Hepatocyte (in vitro differentiated cells): Measurements from ENCODE around the gene JDP2. TPM values are rescaled to one million over a fixed set of nuclear protein-coding genes. Genes with fewer than 3 reads are reported as not detected.

Source experiments
- DNase-seq: peaks from one replicate; pipeline ENCODE4 v3.0.0-alpha.2; 2016; ENCODE audit warnings: low spot score
- H2AFZ ChIP-seq: fragments of 200-600 bp; sonication (generic); 2 replicates; pipeline ENCODE4 v1.6.0; 2016; ENCODE audit warnings: antibody characterized with exemption, mild to moderate bottlenecking
- H3K27ac ChIP-seq: fragments of 200-600 bp; sonication (generic); 2 replicates; pipeline ENCODE4 v1.5.1; 2016; ENCODE audit warnings: mild to moderate bottlenecking
- H3K27me3 ChIP-seq: fragments of 200-600 bp; sonication (generic); 2 replicates; pipeline ENCODE4 v1.6.1; 2016
- H3K36me3 ChIP-seq: fragments of 200-600 bp; sonication (generic); replicated peaks from 2 replicates; pipeline ENCODE4 v1.5.1; 2016; ENCODE audit warnings: low read depth; ENCODE audit not compliant: insufficient read depth
- H3K4me1 ChIP-seq: fragments of 200-600 bp; sonication (generic); 2 replicates; pipeline ENCODE4 v1.5.1; 2016; ENCODE audit warnings: mild to moderate bottlenecking, moderate library complexity; ENCODE audit not compliant: insufficient read depth
- H3K4me2 ChIP-seq: fragments of 200-600 bp; sonication (generic); 2 replicates; pipeline ENCODE4 v1.6.0; 2016
- H3K4me3 ChIP-seq: fragments of 200-600 bp; sonication (generic); 2 replicates; pipeline ENCODE4 v1.5.1; 2016; ENCODE audit warnings: mild to moderate bottlenecking
- H3K79me2 ChIP-seq: fragments of 200-600 bp; sonication (generic); 2 replicates; pipeline ENCODE4 v1.6.0; 2017; ENCODE audit warnings: mild to moderate bottlenecking
- H3K9me2 ChIP-seq: fragments of 200-600 bp; sonication (generic); replicated peaks from 2 replicates; pipeline ENCODE4 v1.6.0; 2017; ENCODE audit warnings: mild to moderate bottlenecking; ENCODE audit not compliant: insufficient read depth
- H3K9me3 ChIP-seq: fragments of 200-600 bp; sonication (generic); 2 replicates; pipeline ENCODE4 v1.5.1; 2016; ENCODE audit warnings: low read depth, mild to moderate bottlenecking
- H4K20me1 ChIP-seq: fragments of 200-600 bp; sonication (generic); 2 replicates; pipeline ENCODE4 v1.6.0; 2016; ENCODE audit warnings: mild to moderate bottlenecking; ENCODE audit not compliant: insufficient read depth, poor library complexity, severe bottlenecking
- EZH2 ChIP-seq: fragments of 200-600 bp; sonication (generic); IDR thresholded peaks from 2 replicates; pipeline ENCODE4 v1.6.1; 2016; ENCODE audit warnings: antibody characterized with exemption, mild to moderate bottlenecking, borderline replicate concordance
- EZH2phosphoT487 ChIP-seq: fragments of 200-600 bp; sonication (generic); IDR thresholded peaks from one replicate; pipeline ENCODE4 v1.6.1; 2018; ENCODE audit warnings: antibody characterized with exemption, mild to moderate bottlenecking, low read depth, moderate library complexity; ENCODE audit not compliant: unreplicated experiment, severe bottlenecking
- WGBS: methylation state at CpG from one replicate; pipeline ENCODE4 v1.1.6; 2016; ENCODE audit warnings: low lambda C conversion rate; ENCODE audit errors: missing lambda C conversion rate; 5-methylcytosine and 5-hydroxymethylcytosine counted together
- polyA plus RNA-seq: library from polyadenylated mRNA; unstranded; fragments of >200 nt; fragmentation: Nextera tagmentation; extraction: Ambion mirVana; gene quantifications from 2 replicates; pipeline ENCODE4 v1.2.1, GENCODE V29; 2016
- total RNA-seq: library from RNA; depleted of rRNA; stranded (reverse); fragments of >200 nt; gene quantifications from 2 replicates; pipeline ENCODE4 v1.2.3, GENCODE V29; 2014
- TF ChIP-seq, protein P1 (sequence below): fragments of 200-600 bp; sonication (generic); IDR thresholded peaks from 2 replicates; pipeline ENCODE4 v1.5.1; 2016; ENCODE audit warnings: antibody characterized with exemption, mild to moderate bottlenecking; ENCODE audit not compliant: poor library complexity

JDP2 gene
- total and polyA plus RNA-seq, 2 experiments from 2014 or later, result 68.9 to 85.4 TPM

DNA sequence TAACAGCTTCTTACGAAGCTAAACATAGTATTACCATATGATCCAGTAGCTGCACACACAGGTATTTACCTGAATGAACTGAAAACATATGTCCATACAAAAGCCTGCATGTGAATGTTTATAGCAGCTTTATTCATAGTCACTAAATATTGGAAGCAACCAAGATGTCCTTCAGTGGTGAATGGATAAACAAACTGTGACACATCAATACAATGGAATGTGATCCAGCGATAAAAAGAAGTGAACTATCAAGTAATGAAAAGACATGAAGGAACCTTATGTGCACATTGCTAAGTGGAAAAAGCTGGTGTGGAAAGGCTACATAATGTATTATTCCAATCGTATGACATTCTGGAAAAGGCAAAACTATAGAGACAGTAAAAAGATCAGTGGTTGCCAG is 38.1 kb upstream of the JDP2 start:
- H2AFZ ChIP-seq, result no peak overlapping the region
- DNase-seq, result no peak
- WGBS, result 81% methylated on average over 3 of the region's 3 CpGs
- H3K27me3 ChIP-seq, result no peaks in the 10 kb centered on the region
- no peak for TF ChIP-seq EZH2
- TF ChIP-seq EZH2phosphoT487, result no peak
- TF ChIP-seq, protein P1, sequence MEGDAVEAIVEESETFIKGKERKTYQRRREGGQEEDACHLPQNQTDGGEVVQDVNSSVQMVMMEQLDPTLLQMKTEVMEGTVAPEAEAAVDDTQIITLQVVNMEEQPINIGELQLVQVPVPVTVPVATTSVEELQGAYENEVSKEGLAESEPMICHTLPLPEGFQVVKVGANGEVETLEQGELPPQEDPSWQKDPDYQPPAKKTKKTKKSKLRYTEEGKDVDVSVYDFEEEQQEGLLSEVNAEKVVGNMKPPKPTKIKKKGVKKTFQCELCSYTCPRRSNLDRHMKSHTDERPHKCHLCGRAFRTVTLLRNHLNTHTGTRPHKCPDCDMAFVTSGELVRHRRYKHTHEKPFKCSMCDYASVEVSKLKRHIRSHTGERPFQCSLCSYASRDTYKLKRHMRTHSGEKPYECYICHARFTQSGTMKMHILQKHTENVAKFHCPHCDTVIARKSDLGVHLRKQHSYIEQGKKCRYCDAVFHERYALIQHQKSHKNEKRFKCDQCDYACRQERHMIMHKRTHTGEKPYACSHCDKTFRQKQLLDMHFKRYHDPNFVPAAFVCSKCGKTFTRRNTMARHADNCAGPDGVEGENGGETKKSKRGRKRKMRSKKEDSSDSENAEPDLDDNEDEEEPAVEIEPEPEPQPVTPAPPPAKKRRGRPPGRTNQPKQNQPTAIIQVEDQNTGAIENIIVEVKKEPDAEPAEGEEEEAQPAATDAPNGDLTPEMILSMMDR, result no peak
- no peaks in the 10 kb centered on the region for H3K36me3 ChIP-seq
- no peaks in the 10 kb centered on the region for H3K4me1 ChIP-seq
- no peaks in the 10 kb centered on the region for H3K9me2 ChIP-seq
- no peaks in the 10 kb centered on the region for H4K20me1 ChIP-seq
- no peaks in the 10 kb centered on the region for H3K79me2 ChIP-seq
- no peak overlapping the region for H3K4me2 ChIP-seq
- no peak overlapping the region for H3K4me3 ChIP-seq
- no peaks in the 10 kb centered on the region for H3K9me3 ChIP-seq
- H3K27ac ChIP-seq, result no peak overlapping the region

GRCh38 chr14:75390183-75390582 is 37.6 kb upstream of the JDP2 start:
- no peaks in the 10 kb centered on the region for H3K9me2 ChIP-seq
- TF ChIP-seq, protein P1, result no peak
- TF ChIP-seq EZH2, result no peak
- TF ChIP-seq EZH2phosphoT487, result no peak
- no peak overlapping the region for H3K4me3 ChIP-seq
- no peak overlapping the region for H3K4me2 ChIP-seq
- H3K27ac ChIP-seq, result no peak overlapping the region
- H4K20me1 ChIP-seq, result no peaks in the 10 kb centered on the region
- no peaks in the 10 kb centered on the region for H3K9me3 ChIP-seq
- H3K79me2 ChIP-seq, result no peaks in the 10 kb centered on the region
- 71% methylated on average over 3 of the region's 3 CpGs for WGBS
- H3K4me1 ChIP-seq, result no peaks in the 10 kb centered on the region
- H2AFZ ChIP-seq, result no peak overlapping the region
- no peaks in the 10 kb centered on the region for H3K27me3 ChIP-seq
- no peak for DNase-seq
- H3K36me3 ChIP-seq, result no peaks in the 10 kb centered on the region

- Histone ChIP-seq H4K20me1 (no peaks in the 10 kb centered on the region), H3K9me2 (no peaks in the 10 kb centered on the region), H3K9me3 (no peaks in the 10 kb centered on the region), H3K27me3 (no peaks in the 10 kb centered on the region), H3K4me3 (no peak overlapping the region), H3K4me2 (no peak overlapping the region), H2AFZ (no peak overlapping the region), H3K79me2 (no peaks in the 10 kb centered on the region), H3K36me3 (no peaks in the 10 kb centered on the region), H3K4me1 (no peaks in the 10 kb centered on the region), H3K27ac (no peak overlapping the region)
- TF ChIP-seq EZH2phosphoT487 (no peak), EZH2 (no peak)
- TF ChIP-seq, protein P1, result no peak
- 79% methylated on average over 7 of the region's 7 CpGs for WGBS
- no peak for DNase-seq
Observed at GRCh38 chr14:75391953-75392352, 35.9 kb upstream of the JDP2 start.
